Stimulated activated CD8-positive, alpha-beta memory T cell treated with anti-CD3 and anti-CD28 coated beads, Interleukin-12 subunit alpha, Interleukin-12 subunit beta, amount 100 ng/mL, for 24 hours (primary cell): ENCODE data around the gene ATP1A4.

Source experiments
- DNase-seq: peaks from one replicate; pipeline ENCODE4 v3.0.0-alpha.2; 2020; ENCODE audit errors: extremely low read depth

ATP1A4 gene

GRCh38 chr1:160228431-160228830, 77.0 kb downstream of the ATP1A4 start:
- no peak for DNase-seq

GRCh38 chr1:160232911-160233310, 81.5 kb downstream of the ATP1A4 start:
- DNase-seq = no peak
